Hepatocyte (in vitro differentiated cells): ENCODE results near the gene HSPB6. TPM values are rescaled to one million over a fixed set of nuclear protein-coding genes. Genes with fewer than 3 reads are reported as not detected.

Experiments used
- DNase-seq: peaks from one replicate; pipeline ENCODE4 v3.0.0-alpha.2; 2016; ENCODE audit warnings: low spot score
- H2AFZ ChIP-seq: fragments of 200-600 bp; sonication (generic); 2 replicates; pipeline ENCODE4 v1.6.0; 2016; ENCODE audit warnings: antibody characterized with exemption, mild to moderate bottlenecking
- H3K27ac ChIP-seq: fragments of 200-600 bp; sonication (generic); 2 replicates; pipeline ENCODE4 v1.5.1; 2016; ENCODE audit warnings: mild to moderate bottlenecking
- H3K27me3 ChIP-seq: fragments of 200-600 bp; sonication (generic); 2 replicates; pipeline ENCODE4 v1.6.1; 2016
- H3K36me3 ChIP-seq: fragments of 200-600 bp; sonication (generic); replicated peaks from 2 replicates; pipeline ENCODE4 v1.5.1; 2016; ENCODE audit warnings: low read depth; ENCODE audit not compliant: insufficient read depth
- H3K4me1 ChIP-seq: fragments of 200-600 bp; sonication (generic); 2 replicates; pipeline ENCODE4 v1.5.1; 2016; ENCODE audit warnings: mild to moderate bottlenecking, moderate library complexity; ENCODE audit not compliant: insufficient read depth
- H3K4me2 ChIP-seq: fragments of 200-600 bp; sonication (generic); 2 replicates; pipeline ENCODE4 v1.6.0; 2016
- H3K4me3 ChIP-seq: fragments of 200-600 bp; sonication (generic); 2 replicates; pipeline ENCODE4 v1.5.1; 2016; ENCODE audit warnings: mild to moderate bottlenecking
- H3K79me2 ChIP-seq: fragments of 200-600 bp; sonication (generic); 2 replicates; pipeline ENCODE4 v1.6.0; 2017; ENCODE audit warnings: mild to moderate bottlenecking
- H3K9me2 ChIP-seq: fragments of 200-600 bp; sonication (generic); replicated peaks from 2 replicates; pipeline ENCODE4 v1.6.0; 2017; ENCODE audit warnings: mild to moderate bottlenecking; ENCODE audit not compliant: insufficient read depth
- H3K9me3 ChIP-seq: fragments of 200-600 bp; sonication (generic); 2 replicates; pipeline ENCODE4 v1.5.1; 2016; ENCODE audit warnings: low read depth, mild to moderate bottlenecking
- H4K20me1 ChIP-seq: fragments of 200-600 bp; sonication (generic); 2 replicates; pipeline ENCODE4 v1.6.0; 2016; ENCODE audit warnings: mild to moderate bottlenecking; ENCODE audit not compliant: insufficient read depth, poor library complexity, severe bottlenecking
- CTCF ChIP-seq: fragments of 200-600 bp; sonication (generic); IDR thresholded peaks from 2 replicates; pipeline ENCODE4 v1.5.1; 2016; ENCODE audit warnings: antibody characterized with exemption, mild to moderate bottlenecking; ENCODE audit not compliant: poor library complexity
- EZH2 ChIP-seq: fragments of 200-600 bp; sonication (generic); IDR thresholded peaks from 2 replicates; pipeline ENCODE4 v1.6.1; 2016; ENCODE audit warnings: antibody characterized with exemption, mild to moderate bottlenecking, borderline replicate concordance
- EZH2phosphoT487 ChIP-seq: fragments of 200-600 bp; sonication (generic); IDR thresholded peaks from one replicate; pipeline ENCODE4 v1.6.1; 2018; ENCODE audit warnings: antibody characterized with exemption, mild to moderate bottlenecking, low read depth, moderate library complexity; ENCODE audit not compliant: unreplicated experiment, severe bottlenecking
- WGBS: methylation state at CpG from one replicate; pipeline ENCODE4 v1.1.6; 2016; ENCODE audit warnings: low lambda C conversion rate; ENCODE audit errors: missing lambda C conversion rate; 5-methylcytosine and 5-hydroxymethylcytosine counted together
- polyA plus RNA-seq: library from polyadenylated mRNA; unstranded; fragments of >200 nt; fragmentation: Nextera tagmentation; extraction: Ambion mirVana; gene quantifications from 2 replicates; pipeline ENCODE4 v1.2.1, GENCODE V29; 2016
- total RNA-seq: library from RNA; depleted of rRNA; stranded (reverse); fragments of >200 nt; gene quantifications from 2 replicates; pipeline ENCODE4 v1.2.3, GENCODE V29; 2014

The HSPB6 gene
- total and polyA plus RNA-seq, 2 experiments from 2014 or later = 7.1 to 235 TPM

- H3K9me3 ChIP-seq = no peaks in the 10 kb centered on the region
- WGBS = 87% methylated on average over 11 of the region's 11 CpGs
- DNase-seq = no peak
- H2AFZ ChIP-seq = no peak overlapping the region
- no peaks in the 10 kb centered on the region for H3K79me2 ChIP-seq
- H3K4me3 ChIP-seq = no peak overlapping the region
- H3K27me3 ChIP-seq = no peaks in the 10 kb centered on the region
- no peaks in the 10 kb centered on the region for H3K4me1 ChIP-seq
- H4K20me1 ChIP-seq = no peaks in the 10 kb centered on the region
- H3K4me2 ChIP-seq = no peak overlapping the region
- no peaks in the 10 kb centered on the region for H3K36me3 ChIP-seq
- H3K9me2 ChIP-seq = no peaks in the 10 kb centered on the region
- no peak for TF ChIP-seq EZH2phosphoT487
- no peak for TF ChIP-seq EZH2
- no peak for TF ChIP-seq CTCF
- no peak overlapping the region for H3K27ac ChIP-seq
Observed at GRCh38 chr19:35729763-35730162, 27.1 kb downstream of the HSPB6 start.

- no peaks in the 10 kb centered on the region for H3K36me3 ChIP-seq
- no peaks in the 10 kb centered on the region for H3K9me2 ChIP-seq
- H2AFZ ChIP-seq = no peak overlapping the region
- no peaks in the 10 kb centered on the region for H4K20me1 ChIP-seq
- H3K9me3 ChIP-seq = no peaks in the 10 kb centered on the region
- H3K4me2 ChIP-seq = no peak overlapping the region
- no peak for DNase-seq
- WGBS = 97% methylated on average over 18 of the region's 18 CpGs
- no peaks in the 10 kb centered on the region for H3K79me2 ChIP-seq
- H3K27me3 ChIP-seq = no peaks in the 10 kb centered on the region
- H3K4me3 ChIP-seq = no peak overlapping the region
- no peak overlapping the region for H3K27ac ChIP-seq
- no peaks in the 10 kb centered on the region for H3K4me1 ChIP-seq
- TF ChIP-seq EZH2phosphoT487 (no peak), CTCF (no peak), EZH2 (no peak)
Observed at GRCh38 chr19:35729021-35729420, 27.8 kb downstream of the HSPB6 start.

- H3K36me3 ChIP-seq = no peaks in the 10 kb centered on the region
- no peak overlapping the region for H2AFZ ChIP-seq
- H3K4me3 ChIP-seq = no peak overlapping the region
- H4K20me1 ChIP-seq = no peaks in the 10 kb centered on the region
- H3K9me3 ChIP-seq = no peaks in the 10 kb centered on the region
- WGBS = 91% methylated on average over 17 of the region's 19 CpGs
- no peak for DNase-seq
- no peak overlapping the region for H3K4me2 ChIP-seq
- no peaks in the 10 kb centered on the region for H3K9me2 ChIP-seq
- no peaks in the 10 kb centered on the region for H3K27me3 ChIP-seq
- H3K27ac ChIP-seq = no peak overlapping the region
- no peaks in the 10 kb centered on the region for H3K4me1 ChIP-seq
- no peaks in the 10 kb centered on the region for H3K79me2 ChIP-seq
- TF ChIP-seq CTCF = no peak
- TF ChIP-seq EZH2phosphoT487 = no peak
- no peak for TF ChIP-seq EZH2
Observed at GRCh38 chr19:35727956-35728706, 28.7 kb downstream of the HSPB6 start.
